Measurements from ENCODE around the gene GPR55.

The GPR55 gene

GRCh38 chr2:230879271-230879882, 45.7 kb downstream of the GPR55 start:
- DNase-seq (ENCODE audit: low read depth in 3 of 3): no peak

- DNase-seq (ENCODE audit: low read depth in 3 of 3): no peak
Measured at GRCh38 chr2:230878599-230879188, 46.3 kb downstream of the GPR55 start.

GRCh38 chr2:230877759-230878598, 47.1 kb downstream of the GPR55 start:
- no peak for DNase-seq (ENCODE audit: low read depth in 3 of 3)

- DNase-seq (ENCODE audit: low read depth in 3 of 3): no peak
Measured at GRCh38 chr2:230877116-230877758, 47.8 kb downstream of the GPR55 start.

GRCh38 chr2:230875347-230876315, 49.4 kb downstream of the GPR55 start:
- DNase-seq (ENCODE audit: low read depth in 3 of 3): no peak

- DNase-seq (ENCODE audit: low read depth in 3 of 3): no peak
Measured at GRCh38 chr2:230874876-230875275, 50.2 kb downstream of the GPR55 start.

- no peak for DNase-seq (ENCODE audit: low read depth in 3 of 3)
Measured at GRCh38 chr2:230874456-230874855, 50.6 kb downstream of the GPR55 start.

- DNase-seq (ENCODE audit: low read depth in 3 of 3): no peak
Measured at GRCh38 chr2:230873661-230874401, 51.2 kb downstream of the GPR55 start.

GRCh38 chr2:230872968-230873660, 51.9 kb downstream of the GPR55 start:
- DNase-seq (ENCODE audit: low read depth in 3 of 3): no peak

- DNase-seq (ENCODE audit: low read depth in 3 of 3): no peak
Measured at GRCh38 chr2:230872151-230872967, 52.7 kb downstream of the GPR55 start.

GRCh38 chr2:230871361-230872150, 53.5 kb downstream of the GPR55 start:
- DNase-seq (ENCODE audit: low read depth in 3 of 3): no peak

- no peak for DNase-seq (ENCODE audit: low read depth in 3 of 3)
Measured at GRCh38 chr2:230870544-230871360, 54.3 kb downstream of the GPR55 start.

- DNase-seq (ENCODE audit: low read depth in 3 of 3): no peak
Measured at GRCh38 chr2:230869914-230870543, 55.0 kb downstream of the GPR55 start.

GRCh38 chr2:230868947-230869913, 55.8 kb downstream of the GPR55 start:
- no peak for DNase-seq (ENCODE audit: low read depth in 3 of 3)

GRCh38 chr2:230868161-230868946, 56.7 kb downstream of the GPR55 start:
- DNase-seq (ENCODE audit: low read depth in 3 of 3): no peak

Data from stimulated activated CD4-positive, alpha-beta T cell treated with anti-CD3 and anti-CD28 coated beads, TNF-alpha, amount 100 ng/mL, for 48 hours (primary cell).